IMR-90 (cell line): Measurements from ENCODE around the gene TK1. TPM values are rescaled to one million over a fixed set of nuclear protein-coding genes. Genes with fewer than 3 reads are reported as not detected.

Source experiments
- ATAC-seq: fragments of 200-7000 bp; cut with Tn5 transposase; 2 replicates; pipeline ENCODE4 v1.9.1; 2020; ENCODE audit warnings: low read depth, mild to moderate bottlenecking, moderate library complexity
- BruUV-seq: library from RNA; stranded (reverse); fragments of 400-500 nt; replicated peaks from 2 replicates; lab custom pipeline; 2021; lab: Mats Ljungman, UMichigan
- CTCF ChIA-PET: fragments of 300-600 bp; formaldehyde crosslinking; extraction: SDS; loops from one replicate; lab custom pipeline; 2021; ENCODE audit warnings: antibody characterized with exemption; lab: Yijun Ruan, JAX
- POLR2A ChIA-PET: fragments of 300-600 bp; sonication (Branson Sonifier 250); formaldehyde crosslinking; loops from one replicate; lab custom pipeline; 2022; ENCODE audit warnings: antibody characterized with exemption; ENCODE audit not compliant: unreplicated experiment; lab: Charles Lee
- DNase-seq: peaks from one replicate; pipeline ENCODE4 v3.0.0; 2013
- H2AFZ ChIP-seq: replicated peaks from 2 replicates; pipeline ENCODE3; 2013; ENCODE audit warnings: low read length, mild to moderate bottlenecking; ENCODE audit not compliant: poor library complexity
- H2AK5ac ChIP-seq: 2 replicates; pipeline ENCODE4 v1.6.1; 2013; ENCODE audit warnings: low read depth, low read length, inconsistent platforms
- H2AK9ac ChIP-seq: replicated peaks from 2 replicates; pipeline ENCODE3; 2013; ENCODE audit warnings: mild to moderate bottlenecking, low read depth, low read length, moderate library complexity; ENCODE audit not compliant: poor library complexity
- H2BK120ac ChIP-seq: 2 replicates; pipeline ENCODE4 v1.6.1; 2013; ENCODE audit warnings: low read depth, low read length, inconsistent platforms
- H2BK15ac ChIP-seq: 3 replicates; pipeline ENCODE4 v1.6.1; 2013; ENCODE audit warnings: low read depth, low read length, inconsistent platforms
- H2BK20ac ChIP-seq: 2 replicates; pipeline ENCODE4 v1.6.1; 2013; ENCODE audit warnings: low read depth, mild to moderate bottlenecking, inconsistent platforms, low read length, moderate library complexity
- H2BK5ac ChIP-seq: 2 replicates; pipeline ENCODE4 v1.6.1; 2013; ENCODE audit warnings: mild to moderate bottlenecking, low read depth, low read length, inconsistent platforms; ENCODE audit not compliant: poor library complexity, severe bottlenecking
- H3K14ac ChIP-seq: replicated peaks from 2 replicates; pipeline ENCODE4 v1.6.1; 2013; ENCODE audit warnings: low read depth, low read length, inconsistent platforms
- H3K18ac ChIP-seq: 2 replicates; pipeline ENCODE4 v1.6.1; 2013; ENCODE audit warnings: low read depth, low read length, control low read depth
- H3K23ac ChIP-seq: 2 replicates; pipeline ENCODE4 v1.6.1; 2013; ENCODE audit warnings: low read depth, low read length, inconsistent platforms
- H3K27ac ChIP-seq: 2 replicates; pipeline ENCODE4 v1.5.1; 2013; ENCODE audit warnings: mild to moderate bottlenecking, control low read depth, low read length; ENCODE audit not compliant: insufficient read depth
- H3K27me3 ChIP-seq: 2 replicates; pipeline ENCODE4 v1.6.1; 2013; ENCODE audit warnings: low read length; ENCODE audit not compliant: control insufficient read depth, insufficient read depth
- H3K36me3 ChIP-seq: 2 replicates; pipeline ENCODE4 v1.6.1; 2013; ENCODE audit warnings: low read length, mixed read lengths; ENCODE audit not compliant: control insufficient read depth, insufficient read depth
- H3K4ac ChIP-seq: 2 replicates; pipeline ENCODE4 v1.6.1; 2013; ENCODE audit warnings: low read depth, low read length, inconsistent platforms
- H3K4me1 ChIP-seq: 2 replicates; pipeline ENCODE4 v1.6.1; 2013; ENCODE audit warnings: low read length, mixed read lengths; ENCODE audit not compliant: control insufficient read depth, insufficient read depth
- H3K4me2 ChIP-seq: 2 replicates; pipeline ENCODE4 v1.6.1; 2013; ENCODE audit warnings: low read depth, mild to moderate bottlenecking, control low read depth, low read length, moderate library complexity
- H3K4me3 ChIP-seq: 2 replicates; pipeline ENCODE4 v1.5.1; 2013; ENCODE audit warnings: low read depth, mild to moderate bottlenecking, control low read depth, low read length, moderate library complexity; ENCODE audit not compliant: insufficient read depth
- H3K56ac ChIP-seq: 2 replicates; pipeline ENCODE4 v1.6.1; 2013; ENCODE audit warnings: low read length, inconsistent platforms; ENCODE audit not compliant: insufficient read depth; ENCODE audit errors: extremely low read depth
- H3K79me1 ChIP-seq, 2 experiments: 2 replicates each; pipeline ENCODE4 v1.6.1; 2013; ENCODE audit warnings: low read length in 2 of 2, inconsistent platforms in 1 of 2, low read depth in 1 of 2
- H3K9ac ChIP-seq: 2 replicates; pipeline ENCODE4 v1.6.1; 2013; ENCODE audit warnings: low read depth, low read length, control low read depth
- H3K9me1 ChIP-seq: 2 replicates; pipeline ENCODE4 v1.6.1; 2013; ENCODE audit warnings: low read length, inconsistent platforms; ENCODE audit not compliant: insufficient read depth
- H3K9me3 ChIP-seq: 2 replicates; pipeline ENCODE4 v1.6.1; 2013; ENCODE audit warnings: low read length; ENCODE audit not compliant: control insufficient read depth, insufficient read depth
- H4K20me1 ChIP-seq: 2 replicates; pipeline ENCODE4 v1.6.1; 2013; ENCODE audit warnings: low read length, inconsistent platforms; ENCODE audit not compliant: insufficient read depth
- H4K5ac ChIP-seq: 2 replicates; pipeline ENCODE4 v1.6.1; 2013; ENCODE audit warnings: mild to moderate bottlenecking, low read depth, low read length, control low read depth
- H4K8ac ChIP-seq, 2 experiments: 2 replicates each; pipeline ENCODE4 v1.6.1; 2013; ENCODE audit warnings: low read depth in 2 of 2, low read length in 2 of 2, control low read depth in 1 of 2, inconsistent platforms in 1 of 2
- H4K91ac ChIP-seq: 2 replicates; pipeline ENCODE4 v1.6.1; 2013; ENCODE audit warnings: low read depth, low read length, inconsistent platforms; ENCODE audit not compliant: insufficient read depth
- BHLHE40 ChIP-seq: fragments of 150-350 bp; IDR thresholded peaks from 2 replicates; pipeline ENCODE4 v1.6.1; 2016; ENCODE audit warnings: mild to moderate bottlenecking, low read depth, low read length
- CEBPB ChIP-seq: IDR thresholded peaks from 2 replicates; pipeline ENCODE4 v1.6.1; 2012; ENCODE audit warnings: low read depth, low read length, improper control_type of control experiment
- CHD1 ChIP-seq: IDR thresholded peaks from 2 replicates; pipeline ENCODE4 v1.6.1; 2012; ENCODE audit warnings: low read depth, low read length, improper control_type of control experiment
- FOS ChIP-seq: fragments of 150-350 bp; IDR thresholded peaks from 2 replicates; pipeline ENCODE4 v1.6.1; 2016; ENCODE audit warnings: low read depth, low read length
- MAFK ChIP-seq: IDR thresholded peaks from 2 replicates; pipeline ENCODE4 v1.6.1; 2012; ENCODE audit warnings: low read depth, low read length, improper control_type of control experiment
- MAZ ChIP-seq: IDR thresholded peaks from 2 replicates; pipeline ENCODE4 v1.6.1; 2012; ENCODE audit warnings: low read depth, mild to moderate bottlenecking, low read length, improper control_type of control experiment, moderate library complexity, borderline replicate concordance
- POLR2A ChIP-seq: IDR thresholded peaks from 2 replicates; pipeline ENCODE4 v1.6.1; 2012; ENCODE audit warnings: mild to moderate bottlenecking, low read depth, low read length
- RCOR1 ChIP-seq: IDR thresholded peaks from 2 replicates; pipeline ENCODE4 v1.6.1; 2012; ENCODE audit warnings: mild to moderate bottlenecking, low read length, improper control_type of control experiment; ENCODE audit not compliant: insufficient replicate concordance
- SMC3 ChIP-seq: fragments of 150-350 bp; IDR thresholded peaks from 2 replicates; pipeline ENCODE4 v1.6.1; 2016; ENCODE audit warnings: low read depth, mild to moderate bottlenecking, antibody characterized with exemption, low read length, moderate library complexity
- WGBS, 2 experiments: methylation state at CpG; one replicate each; pipeline versions ENCODE4 v1.1.5 to v1.1.7; 2013; ENCODE audit warnings: missing lambda C conversion rate in 2 of 2; ENCODE audit not compliant: insufficient read length in 1 of 2; ENCODE audit errors: extremely low coverage in 2 of 2; 5-methylcytosine and 5-hydroxymethylcytosine counted together
- dilution Hi-C: fragments of 300-500 bp; cut with HindIII; formaldehyde crosslinking; loops from one replicate; pipeline ENCODE4 v1.14.3; 2018; ENCODE audit warnings: low sequenced_read_pairs; ENCODE audit not compliant: unreplicated experiment
- in situ Hi-C: fragments of 300-500 bp; cut with MboI; formaldehyde crosslinking; loops from 3 replicates; pipeline ENCODE4 v1.14.3; 2019; ENCODE audit warnings: low sequenced_read_pairs, inconsistent platforms, mixed read lengths
- intact Hi-C: fragments of 100-400 bp; cut with micrococcal nuclease; formaldehyde crosslinking; loops from 2 replicates; pipeline ENCODE4 v1.10.0; 2022
- polyA plus RNA-seq, 3 experiments: library from polyadenylated mRNA; depleted of rRNA; stranded (reverse); fragments of >200 nt; gene quantifications; 2 replicates each; pipeline ENCODE4 v1.2.3, GENCODE V29; 2012; ENCODE audit warnings: low replicate concordance in 1 of 3
- total RNA-seq: library from RNA; depleted of rRNA; stranded (reverse); fragments of >200 nt; gene quantifications from 2 replicates; pipeline ENCODE4 v1.2.3, GENCODE V29; 2012
- TF ChIP-seq, protein P1 (sequence below): fragments of 150-350 bp; IDR thresholded peaks from 2 replicates; pipeline ENCODE4 v1.6.1; 2017; ENCODE audit warnings: mild to moderate bottlenecking, antibody characterized with exemption, low read length, low read depth
- TF ChIP-seq, protein P2 (sequence below): fragments of 150-350 bp; IDR thresholded peaks from 2 replicates; pipeline ENCODE4 v1.6.1; 2016; ENCODE audit warnings: low read depth, mild to moderate bottlenecking, low read length, moderate library complexity, borderline replicate concordance
- TF ChIP-seq, protein P3 (sequence below): conservative IDR thresholded peaks from 2 replicates; pipeline ENCODE4 v1.5.1; 2012; ENCODE audit warnings: mild to moderate bottlenecking, low read depth, low read length, improper control_type of control experiment

The TK1 gene
- total and polyA plus RNA-seq, 2 of the 4 experiments (the other 2 are of a cell fraction): 150 to 219 TPM

DNA sequence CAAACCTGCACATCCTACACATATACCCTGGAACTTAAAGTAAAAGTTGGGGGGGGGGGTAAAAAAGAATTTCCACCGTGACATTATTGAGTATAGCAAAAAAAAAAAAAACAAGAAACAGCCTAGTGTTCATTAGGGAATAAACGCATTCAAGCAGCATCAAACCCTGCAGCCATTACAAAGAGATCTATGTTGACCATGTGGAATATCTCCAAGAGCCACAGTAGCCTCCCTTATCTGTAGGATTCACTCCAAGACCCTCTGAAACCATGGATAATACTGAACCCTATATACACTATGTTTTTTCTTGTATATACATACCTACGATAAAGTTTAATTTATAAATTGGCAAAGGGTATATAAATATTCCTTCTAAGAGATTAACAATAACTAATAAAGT is 21.6 kb upstream of the TK1 start:
- Histone ChIP-seq H3K4me1 (no peaks in the 10 kb centered on the region), H2BK15ac (no peak overlapping the region), H2BK120ac (no peak overlapping the region), H3K4me3 (no peak overlapping the region), H4K5ac (no peak overlapping the region), H3K9ac (no peak overlapping the region), H3K4ac (no peak overlapping the region), H2AFZ (no peak overlapping the region), H2BK20ac (no peak overlapping the region), H3K56ac (no peak overlapping the region), H3K27ac (no peak overlapping the region), H2AK9ac (no peak overlapping the region), H3K23ac (no peak overlapping the region), H3K4me2 (no peak overlapping the region), H3K18ac (no peak overlapping the region), H3K9me1 (no peaks in the 10 kb centered on the region), H2BK5ac (no peak overlapping the region), H3K14ac (no peak overlapping the region), H3K36me3 (0 out of 2 replicates have a peak, but pooled peaks cover 1% of the 10 kb centered on the region), H3K9me3 (no peaks in the 10 kb centered on the region), H4K8ac (no peak overlapping the region), H3K27me3 (no peaks in the 10 kb centered on the region; the same call in 1 of the 2 replicates), H3K79me1 (no peaks in the 10 kb centered on the region; a peak in 1 of 4 replicates), H4K91ac (no peak overlapping the region), H4K20me1 (no peaks in the 10 kb centered on the region), H2AK5ac (no peak overlapping the region)
- ChIA-PET CTCF (no interaction called here), POLR2A (no interaction called here)
- no peak for ATAC-seq
- in situ Hi-C loops (no loop called here), intact Hi-C loops (no loop called here), dilution Hi-C loops (no loop called here)
- TF ChIP-seq, protein P1, sequence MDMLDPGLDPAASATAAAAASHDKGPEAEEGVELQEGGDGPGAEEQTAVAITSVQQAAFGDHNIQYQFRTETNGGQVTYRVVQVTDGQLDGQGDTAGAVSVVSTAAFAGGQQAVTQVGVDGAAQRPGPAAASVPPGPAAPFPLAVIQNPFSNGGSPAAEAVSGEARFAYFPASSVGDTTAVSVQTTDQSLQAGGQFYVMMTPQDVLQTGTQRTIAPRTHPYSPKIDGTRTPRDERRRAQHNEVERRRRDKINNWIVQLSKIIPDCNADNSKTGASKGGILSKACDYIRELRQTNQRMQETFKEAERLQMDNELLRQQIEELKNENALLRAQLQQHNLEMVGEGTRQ: no peak
- TF ChIP-seq, protein P2, sequence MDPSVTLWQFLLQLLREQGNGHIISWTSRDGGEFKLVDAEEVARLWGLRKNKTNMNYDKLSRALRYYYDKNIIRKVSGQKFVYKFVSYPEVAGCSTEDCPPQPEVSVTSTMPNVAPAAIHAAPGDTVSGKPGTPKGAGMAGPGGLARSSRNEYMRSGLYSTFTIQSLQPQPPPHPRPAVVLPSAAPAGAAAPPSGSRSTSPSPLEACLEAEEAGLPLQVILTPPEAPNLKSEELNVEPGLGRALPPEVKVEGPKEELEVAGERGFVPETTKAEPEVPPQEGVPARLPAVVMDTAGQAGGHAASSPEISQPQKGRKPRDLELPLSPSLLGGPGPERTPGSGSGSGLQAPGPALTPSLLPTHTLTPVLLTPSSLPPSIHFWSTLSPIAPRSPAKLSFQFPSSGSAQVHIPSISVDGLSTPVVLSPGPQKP: no peak
- TF ChIP-seq CEBPB (no peak), MAZ (no peak), CHD1 (no peak), BHLHE40 (no peak), POLR2A (no peak), FOS (no peak), RCOR1 (no peak), SMC3 (no peak), MAFK (no peak)
- TF ChIP-seq, protein P3, sequence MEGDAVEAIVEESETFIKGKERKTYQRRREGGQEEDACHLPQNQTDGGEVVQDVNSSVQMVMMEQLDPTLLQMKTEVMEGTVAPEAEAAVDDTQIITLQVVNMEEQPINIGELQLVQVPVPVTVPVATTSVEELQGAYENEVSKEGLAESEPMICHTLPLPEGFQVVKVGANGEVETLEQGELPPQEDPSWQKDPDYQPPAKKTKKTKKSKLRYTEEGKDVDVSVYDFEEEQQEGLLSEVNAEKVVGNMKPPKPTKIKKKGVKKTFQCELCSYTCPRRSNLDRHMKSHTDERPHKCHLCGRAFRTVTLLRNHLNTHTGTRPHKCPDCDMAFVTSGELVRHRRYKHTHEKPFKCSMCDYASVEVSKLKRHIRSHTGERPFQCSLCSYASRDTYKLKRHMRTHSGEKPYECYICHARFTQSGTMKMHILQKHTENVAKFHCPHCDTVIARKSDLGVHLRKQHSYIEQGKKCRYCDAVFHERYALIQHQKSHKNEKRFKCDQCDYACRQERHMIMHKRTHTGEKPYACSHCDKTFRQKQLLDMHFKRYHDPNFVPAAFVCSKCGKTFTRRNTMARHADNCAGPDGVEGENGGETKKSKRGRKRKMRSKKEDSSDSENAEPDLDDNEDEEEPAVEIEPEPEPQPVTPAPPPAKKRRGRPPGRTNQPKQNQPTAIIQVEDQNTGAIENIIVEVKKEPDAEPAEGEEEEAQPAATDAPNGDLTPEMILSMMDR: no peak
- no CpG with 5 or more reads among the region's 3 CpGs for WGBS, 2 experiments
- BruUV-seq: no TSS peak
- DNase-seq: no peak
